DOHH2 (cell line): ENCODE results near the gene MACROH2A2.

Experiments
- H3F3A ChIP-seq: fragments of 200-600 bp; sonication (generic), shearing (Covaris generic); 2 replicates; pipeline ENCODE4 v1.6.0; 2016; ENCODE audit warnings: antibody characterized with exemption, mild to moderate bottlenecking; ENCODE audit not compliant: control insufficient read depth, insufficient read depth
- H3K27ac ChIP-seq: fragments of 200-600 bp; sonication (generic); 2 replicates; pipeline ENCODE4 v1.5.1; 2014; ENCODE audit warnings: low read depth, mild to moderate bottlenecking, low read length, moderate library complexity
- H3K27me3 ChIP-seq: fragments of 200-600 bp; sonication (generic); 2 replicates; pipeline ENCODE4 v1.6.1; 2014; ENCODE audit warnings: mild to moderate bottlenecking, low read length, mixed read lengths; ENCODE audit not compliant: control insufficient read depth
- H3K36me3 ChIP-seq: fragments of 200-600 bp; sonication (generic); 2 replicates; pipeline ENCODE4 v1.6.1; 2014; ENCODE audit warnings: mild to moderate bottlenecking, low read length, moderate library complexity, mixed read lengths; ENCODE audit not compliant: control insufficient read depth
- H3K4me1 ChIP-seq: fragments of 200-600 bp; sonication (generic); 2 replicates; pipeline ENCODE4 v1.6.1; 2014; ENCODE audit warnings: mild to moderate bottlenecking, low read length, mixed read lengths; ENCODE audit not compliant: control insufficient read depth
- H3K4me2 ChIP-seq: fragments of 200-600 bp; sonication (generic); 2 replicates; pipeline ENCODE4 v1.6.0; 2014; ENCODE audit warnings: mild to moderate bottlenecking, low read length, moderate library complexity
- H3K4me3 ChIP-seq: fragments of 200-600 bp; sonication (generic); 2 replicates; pipeline ENCODE4 v1.5.1; 2014; ENCODE audit warnings: mild to moderate bottlenecking, low read length, mixed read lengths
- H3K79me2 ChIP-seq: fragments of 200-600 bp; sonication (generic); 2 replicates; pipeline ENCODE4 v1.6.1; 2014; ENCODE audit warnings: mild to moderate bottlenecking, low read length, mixed read lengths; ENCODE audit not compliant: control insufficient read depth
- H3K9me2 ChIP-seq: fragments of 200-600 bp; sonication (generic); replicated peaks from 2 replicates; pipeline ENCODE4 v1.6.1; 2014; ENCODE audit warnings: mild to moderate bottlenecking, low read length, mixed read lengths; ENCODE audit not compliant: control insufficient read depth
- H3K9me3 ChIP-seq: fragments of 200-600 bp; sonication (generic); 2 replicates; pipeline ENCODE4 v1.6.1; 2014; ENCODE audit warnings: antibody characterized with exemption, low read length, mixed read lengths; ENCODE audit not compliant: control insufficient read depth, insufficient read depth
- H4K20me1 ChIP-seq: fragments of 200-600 bp; sonication (generic); 2 replicates; pipeline ENCODE4 v1.6.0; 2014; ENCODE audit warnings: low read depth, mild to moderate bottlenecking, antibody characterized with exemption, low read length, moderate library complexity; ENCODE audit not compliant: control insufficient read depth, insufficient read depth
- EZH2phosphoT487 ChIP-seq: fragments of 200-600 bp; sonication (generic); IDR thresholded peaks from 2 replicates; pipeline ENCODE4 v1.6.1; 2017; ENCODE audit warnings: borderline replicate concordance, mild to moderate bottlenecking, antibody characterized with exemption, low read length, moderate library complexity, mixed read lengths
- TF ChIP-seq, protein P1 (sequence below): fragments of 200-600 bp; sonication (generic); IDR thresholded peaks from one replicate; pipeline ENCODE4 v1.5.1; 2014; ENCODE audit warnings: antibody characterized with exemption, mild to moderate bottlenecking, low read depth, low read length; ENCODE audit not compliant: poor library complexity, severe bottlenecking

The MACROH2A2 gene

DNA sequence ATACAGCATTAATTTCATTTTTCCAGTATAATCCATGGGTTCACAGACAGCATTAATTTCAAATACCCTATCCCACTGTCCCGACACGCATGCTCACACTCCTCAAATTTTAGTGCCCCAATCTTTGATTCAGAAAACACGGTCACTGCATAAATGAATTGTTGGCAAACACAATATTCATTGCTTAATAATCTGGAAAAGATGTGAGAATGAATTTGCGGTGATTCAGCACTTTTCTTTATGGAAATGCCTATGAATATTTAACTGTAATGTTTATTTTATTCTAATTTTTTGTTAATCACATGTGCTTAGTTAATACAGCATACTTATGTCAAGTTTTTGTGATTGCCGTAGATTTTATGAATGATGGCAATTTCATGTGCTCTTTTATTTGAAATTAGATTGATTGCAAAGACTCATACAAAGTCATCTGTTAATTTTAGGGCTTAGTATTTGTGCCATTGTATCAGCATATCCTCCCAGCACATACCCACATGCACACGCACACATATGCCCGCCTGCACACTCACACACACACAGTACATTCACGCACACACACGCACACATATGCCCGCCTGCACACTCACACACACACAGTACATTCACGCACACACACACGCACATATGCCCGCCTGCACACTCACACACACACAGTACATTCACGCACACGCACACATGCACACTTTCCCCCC, 35.1 kb downstream of the MACROH2A2 start:
- H3K36me3 ChIP-seq, result no peaks in the 10 kb centered on the region
- H3K27me3 ChIP-seq, result peaks cover 8% of the 10 kb centered on the region
- H4K20me1 ChIP-seq, result no peaks in the 10 kb centered on the region
- no peaks in the 10 kb centered on the region for H3K79me2 ChIP-seq
- H3F3A ChIP-seq, result no peaks in the 10 kb centered on the region
- no peaks in the 10 kb centered on the region for H3K4me1 ChIP-seq
- TF ChIP-seq, protein P1, sequence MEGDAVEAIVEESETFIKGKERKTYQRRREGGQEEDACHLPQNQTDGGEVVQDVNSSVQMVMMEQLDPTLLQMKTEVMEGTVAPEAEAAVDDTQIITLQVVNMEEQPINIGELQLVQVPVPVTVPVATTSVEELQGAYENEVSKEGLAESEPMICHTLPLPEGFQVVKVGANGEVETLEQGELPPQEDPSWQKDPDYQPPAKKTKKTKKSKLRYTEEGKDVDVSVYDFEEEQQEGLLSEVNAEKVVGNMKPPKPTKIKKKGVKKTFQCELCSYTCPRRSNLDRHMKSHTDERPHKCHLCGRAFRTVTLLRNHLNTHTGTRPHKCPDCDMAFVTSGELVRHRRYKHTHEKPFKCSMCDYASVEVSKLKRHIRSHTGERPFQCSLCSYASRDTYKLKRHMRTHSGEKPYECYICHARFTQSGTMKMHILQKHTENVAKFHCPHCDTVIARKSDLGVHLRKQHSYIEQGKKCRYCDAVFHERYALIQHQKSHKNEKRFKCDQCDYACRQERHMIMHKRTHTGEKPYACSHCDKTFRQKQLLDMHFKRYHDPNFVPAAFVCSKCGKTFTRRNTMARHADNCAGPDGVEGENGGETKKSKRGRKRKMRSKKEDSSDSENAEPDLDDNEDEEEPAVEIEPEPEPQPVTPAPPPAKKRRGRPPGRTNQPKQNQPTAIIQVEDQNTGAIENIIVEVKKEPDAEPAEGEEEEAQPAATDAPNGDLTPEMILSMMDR, result no peak
- TF ChIP-seq EZH2phosphoT487, result no peak
- H3K27ac ChIP-seq, result no peak overlapping the region
- no peak overlapping the region for H3K4me2 ChIP-seq
- H3K9me2 ChIP-seq, result no peaks in the 10 kb centered on the region
- no peaks in the 10 kb centered on the region for H3K9me3 ChIP-seq
- H3K4me3 ChIP-seq, result no peak overlapping the region

DNA sequence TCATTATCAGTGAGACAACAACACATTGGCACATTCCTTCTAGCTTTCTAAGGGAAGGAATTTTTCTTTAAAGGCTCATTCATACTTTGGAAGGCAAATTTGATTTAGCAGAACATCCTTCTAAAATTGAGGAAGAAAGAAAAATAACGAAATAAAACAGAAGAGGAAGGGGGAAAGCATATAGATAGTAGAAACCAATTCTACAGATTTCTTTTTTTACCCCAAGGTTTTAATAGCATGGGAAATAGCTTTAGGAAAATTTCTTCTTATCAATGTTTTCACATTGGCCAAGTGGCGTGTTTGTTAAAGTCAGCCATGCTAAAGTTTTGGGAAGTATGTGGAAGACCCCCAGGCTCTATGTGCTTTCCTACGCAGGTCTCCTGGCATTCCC, 35.7 kb downstream of the MACROH2A2 start:
- H3K79me2 ChIP-seq, result no peaks in the 10 kb centered on the region
- H3K9me3 ChIP-seq, result no peaks in the 10 kb centered on the region
- no peak overlapping the region for H3K4me3 ChIP-seq
- peaks cover 6% of the 10 kb centered on the region for H3K27me3 ChIP-seq
- no peaks in the 10 kb centered on the region for H3K36me3 ChIP-seq
- no peaks in the 10 kb centered on the region for H3F3A ChIP-seq
- H3K9me2 ChIP-seq, result no peaks in the 10 kb centered on the region
- no peak overlapping the region for H3K4me2 ChIP-seq
- H4K20me1 ChIP-seq, result no peaks in the 10 kb centered on the region
- no peaks in the 10 kb centered on the region for H3K4me1 ChIP-seq
- TF ChIP-seq, protein P1, result no peak
- TF ChIP-seq EZH2phosphoT487, result no peak
- H3K27ac ChIP-seq, result no peak overlapping the region

DNA sequence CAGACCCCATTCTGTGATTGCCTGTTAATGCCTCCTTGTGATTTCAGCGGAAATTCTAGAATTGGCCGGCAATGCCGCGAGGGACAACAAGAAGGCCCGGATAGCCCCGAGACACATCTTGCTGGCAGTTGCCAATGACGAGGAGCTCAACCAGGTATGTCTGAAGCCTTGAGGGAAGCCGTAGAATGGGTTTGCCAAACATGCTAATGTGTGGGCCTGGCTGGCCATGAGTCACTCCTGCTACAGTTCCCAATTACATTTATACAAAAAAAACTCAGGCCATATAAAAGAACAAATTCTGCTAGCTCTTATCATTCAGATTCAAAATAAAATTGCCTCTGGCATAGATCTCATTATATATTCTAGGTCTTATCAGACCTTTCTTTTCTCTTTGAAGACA, 37.4 kb downstream of the MACROH2A2 start:
- no peaks in the 10 kb centered on the region for H3K4me1 ChIP-seq

More for the DNA sequence above, 37.4 kb downstream of the MACROH2A2 start:
- Histone ChIP-seq H3K79me2 (no peaks in the 10 kb centered on the region), H3K36me3 (no peaks in the 10 kb centered on the region), H3K4me3 (no peak overlapping the region), H3K9me3 (no peaks in the 10 kb centered on the region), H3K27ac (no peak overlapping the region), H3K4me2 (no peak overlapping the region), H3K27me3 (peaks cover 12% of the 10 kb centered on the region), H3F3A (no peaks in the 10 kb centered on the region), H3K9me2 (no peaks in the 10 kb centered on the region), H4K20me1 (no peaks in the 10 kb centered on the region)
- TF ChIP-seq EZH2phosphoT487, result no peak
- TF ChIP-seq, protein P1, result no peak
